SK-N-MC (cell line): ENCODE data around the gene MAP3K2.

Source experiments
- DNase-seq: peaks from one replicate; pipeline ENCODE4 v3.0.0-alpha.2; 2011; ENCODE audit warnings: low read depth, low spot score
- H3K27ac ChIP-seq: fragments of 200-600 bp; sonication (generic); 2 replicates; pipeline ENCODE4 v1.5.1; 2016; ENCODE audit warnings: mixed run types
- H3K36me3 ChIP-seq: fragments of 200-600 bp; sonication (generic); 2 replicates; pipeline ENCODE4 v1.6.1; 2017; ENCODE audit warnings: antibody characterized with exemption, low read length, mixed read lengths; ENCODE audit not compliant: insufficient read depth
- H3K4me3 ChIP-seq: fragments of 200-600 bp; sonication (generic); 2 replicates; pipeline ENCODE4 v1.5.1; 2016
- H3K9ac ChIP-seq: fragments of 200-600 bp; sonication (generic); 2 replicates; pipeline ENCODE4 v1.8.0; 2017; ENCODE audit warnings: mixed run types, mixed read lengths; ENCODE audit not compliant: insufficient read length
- H3K9me3 ChIP-seq: fragments of 200-600 bp; sonication (generic); 2 replicates; pipeline ENCODE4 v1.6.1; 2017; ENCODE audit warnings: low read depth, mild to moderate bottlenecking, antibody characterized with exemption, low read length, moderate library complexity, mixed read lengths
- EZH2 ChIP-seq: fragments of 200-600 bp; sonication (generic); IDR thresholded peaks from one replicate; pipeline ENCODE4 v1.6.1; 2017; ENCODE audit warnings: antibody characterized with exemption
- FOXP2 ChIP-seq: optimal IDR thresholded peaks from 2 replicates; pipeline ENCODE3; 2011; ENCODE audit warnings: mild to moderate bottlenecking, moderate library complexity; ENCODE audit not compliant: insufficient read depth; ENCODE audit errors: extremely low read length, control extremely low read depth
- POLR2AphosphoS5 ChIP-seq: IDR thresholded peaks from 2 replicates; pipeline ENCODE4 v1.6.1; 2012; ENCODE audit warnings: mild to moderate bottlenecking, low read depth, low read length, borderline replicate concordance

MAP3K2 gene

DNA sequence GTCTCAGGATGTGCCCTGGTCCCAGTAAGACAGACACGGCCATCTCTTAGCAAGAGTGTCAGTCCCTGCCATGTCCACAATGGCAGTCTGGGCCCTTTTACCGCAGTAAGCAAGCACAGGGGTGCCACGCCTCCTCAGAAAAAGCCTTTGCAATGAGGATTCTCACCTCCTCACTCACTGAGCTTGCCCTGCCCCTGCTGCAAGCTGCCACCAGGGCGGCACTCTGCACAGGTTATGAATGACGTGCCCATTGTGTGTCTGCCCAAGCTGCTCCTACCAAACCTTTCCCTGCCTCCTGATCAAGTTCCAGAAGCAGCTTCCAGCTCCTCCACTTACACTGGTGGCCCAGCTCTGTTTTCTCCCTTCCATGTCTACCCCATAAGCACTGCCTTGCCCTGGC lies 117.1 kb downstream of the MAP3K2 start:
- no peak for TF ChIP-seq FOXP2
- TF ChIP-seq EZH2, result no peak
- TF ChIP-seq POLR2AphosphoS5, result no peak
- no peaks in the 10 kb centered on the region for H3K9me3 ChIP-seq
- H3K36me3 ChIP-seq, result peaks cover 79% of the 10 kb centered on the region
- no peak overlapping the region for H3K9ac ChIP-seq
- no peak overlapping the region for H3K4me3 ChIP-seq
- no peak for DNase-seq
- H3K27ac ChIP-seq, result no peak overlapping the region

DNA sequence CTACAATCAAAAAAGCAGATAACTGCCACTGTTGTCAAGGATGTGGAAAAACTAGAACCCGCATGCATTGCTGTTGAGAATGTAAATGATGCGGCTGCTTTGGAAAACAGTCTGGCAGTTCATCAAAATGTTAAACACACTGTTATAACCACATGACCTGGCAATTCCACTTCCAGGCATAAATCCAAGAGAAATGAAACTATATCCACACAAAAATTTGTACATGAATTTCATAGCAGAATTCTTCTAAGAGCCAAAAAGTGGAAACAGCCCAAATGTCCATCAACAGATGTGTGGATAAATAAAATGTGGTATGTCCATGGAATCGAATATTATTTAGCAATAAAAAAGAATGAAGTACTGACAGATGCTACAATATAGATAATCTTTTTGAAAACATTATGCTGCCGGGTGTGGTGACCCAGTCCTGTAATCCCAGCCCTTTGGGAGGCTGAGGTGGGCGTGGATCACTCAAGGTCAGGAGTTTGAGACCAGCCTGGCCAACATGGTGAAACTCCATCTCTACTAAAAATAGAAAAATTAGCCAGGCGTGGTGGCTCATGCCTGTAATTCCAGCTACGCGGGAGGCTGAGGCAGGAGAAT lies 125.9 kb downstream of the MAP3K2 start:
- Histone ChIP-seq H3K9me3 (no peaks in the 10 kb centered on the region), H3K27ac (no peak overlapping the region), H3K36me3 (peaks cover 47% of the 10 kb centered on the region), H3K9ac (no peak overlapping the region), H3K4me3 (no peak overlapping the region)
- DNase-seq, result no peak
- TF ChIP-seq EZH2, result no peak
- TF ChIP-seq FOXP2, result no peak
- no peak for TF ChIP-seq POLR2AphosphoS5

DNA sequence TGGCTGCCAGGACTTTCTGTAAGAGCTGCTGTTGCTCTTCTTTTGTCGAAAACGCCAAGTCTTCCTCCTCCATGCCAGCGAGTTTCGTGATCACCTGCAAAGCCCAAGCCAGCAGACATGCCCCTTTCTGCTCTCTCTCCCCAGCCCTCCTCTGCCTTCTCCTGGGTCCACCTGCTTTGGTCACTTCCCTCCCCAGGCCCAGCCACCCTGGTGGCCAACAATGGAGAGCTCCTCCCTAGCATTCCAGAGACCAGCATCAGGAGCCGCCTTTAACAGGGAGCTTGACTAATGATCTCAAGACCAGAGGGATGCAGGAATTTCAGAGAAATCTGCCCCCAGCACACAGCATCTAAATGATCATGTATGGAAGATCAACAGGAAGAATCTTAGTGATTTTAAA lies 128.4 kb downstream of the MAP3K2 start:
- peaks cover 49% of the 10 kb centered on the region for H3K36me3 ChIP-seq
- H3K4me3 ChIP-seq, result no peak overlapping the region
- no peaks in the 10 kb centered on the region for H3K9me3 ChIP-seq
- no peak overlapping the region for H3K27ac ChIP-seq
- no peak overlapping the region for H3K9ac ChIP-seq
- no peak for DNase-seq
- TF ChIP-seq FOXP2, result no peak
- TF ChIP-seq POLR2AphosphoS5, result no peak
- no peak for TF ChIP-seq EZH2

DNA sequence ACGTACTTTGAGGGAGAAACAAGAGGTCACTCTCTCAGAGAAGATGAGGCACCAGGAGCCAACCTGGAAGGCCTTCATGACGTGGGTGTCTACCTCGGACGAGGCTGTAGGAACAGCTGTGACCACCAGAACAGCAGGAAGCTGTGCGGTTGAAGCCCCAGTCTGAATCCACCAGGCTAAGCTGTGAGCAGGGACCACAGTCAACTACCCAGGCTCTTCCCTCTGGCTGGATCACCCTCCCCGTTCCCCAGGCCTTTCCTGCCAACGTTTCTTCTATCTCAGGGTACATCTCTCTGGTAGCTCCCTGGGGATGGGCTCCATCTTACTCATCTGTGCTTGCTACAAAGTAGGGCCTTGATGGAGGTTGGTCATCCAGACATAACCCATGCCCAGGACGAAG lies 130.9 kb downstream of the MAP3K2 start:
- Histone ChIP-seq H3K27ac (no peak overlapping the region), H3K9ac (no peak overlapping the region), H3K36me3 (peaks cover 48% of the 10 kb centered on the region), H3K4me3 (no peak overlapping the region), H3K9me3 (no peaks in the 10 kb centered on the region)
- no peak for DNase-seq
- TF ChIP-seq POLR2AphosphoS5 (no peak), FOXP2 (no peak), EZH2 (no peak)

DNA sequence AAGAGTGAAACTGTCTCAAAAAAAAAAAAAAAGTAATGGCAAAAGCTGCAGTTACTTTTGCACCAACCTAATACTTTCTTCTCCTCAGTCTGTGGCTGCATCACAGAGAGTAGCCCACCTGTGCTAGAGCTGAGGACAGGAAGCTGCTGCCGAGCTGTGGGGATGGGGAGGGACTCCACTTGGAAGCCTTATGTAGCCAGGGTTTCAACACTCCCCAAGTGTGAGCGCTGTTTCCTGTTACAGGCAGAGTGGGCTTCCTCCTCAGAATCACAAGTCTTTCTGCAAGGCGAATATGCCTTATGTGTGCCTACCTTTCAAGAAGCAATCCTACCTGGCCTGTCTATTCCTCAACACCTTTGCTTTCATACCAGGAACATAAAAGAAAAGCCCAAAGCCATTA lies 131.4 kb downstream of the MAP3K2 start:
- H3K27ac ChIP-seq, result no peak overlapping the region
- TF ChIP-seq EZH2 (no peak), POLR2AphosphoS5 (no peak), FOXP2 (no peak)
- H3K9me3 ChIP-seq, result no peaks in the 10 kb centered on the region
- H3K9ac ChIP-seq, result no peak overlapping the region
- H3K36me3 ChIP-seq, result peaks cover 48% of the 10 kb centered on the region
- no peak for DNase-seq
- H3K4me3 ChIP-seq, result no peak overlapping the region

DNA sequence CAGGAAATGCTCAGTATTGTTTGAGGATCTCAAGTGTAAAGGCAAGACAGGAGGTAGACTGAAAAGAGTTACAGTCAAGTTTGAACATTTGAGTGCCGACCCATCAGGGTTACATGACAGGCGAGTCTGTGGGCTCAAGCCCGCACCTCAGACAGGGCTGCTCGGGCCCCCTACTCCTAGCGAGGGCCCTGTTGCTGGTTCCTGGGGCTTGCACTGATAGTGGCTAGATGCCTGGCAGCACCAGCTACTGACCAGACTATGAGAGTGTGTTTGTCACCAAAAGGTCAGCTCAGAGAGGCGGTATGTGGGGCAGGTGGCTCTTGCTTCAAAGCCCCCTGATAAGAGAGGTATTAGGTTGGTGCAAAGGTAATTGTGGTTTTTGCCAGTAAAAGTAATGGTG lies 132.1 kb downstream of the MAP3K2 start:
- H3K36me3 ChIP-seq, result peaks cover 42% of the 10 kb centered on the region
- no peak overlapping the region for H3K4me3 ChIP-seq
- no peaks in the 10 kb centered on the region for H3K9me3 ChIP-seq
- H3K9ac ChIP-seq, result no peak overlapping the region
- DNase-seq, result no peak
- TF ChIP-seq EZH2 (no peak), FOXP2 (no peak), POLR2AphosphoS5 (no peak)
- no peak overlapping the region for H3K27ac ChIP-seq

DNA sequence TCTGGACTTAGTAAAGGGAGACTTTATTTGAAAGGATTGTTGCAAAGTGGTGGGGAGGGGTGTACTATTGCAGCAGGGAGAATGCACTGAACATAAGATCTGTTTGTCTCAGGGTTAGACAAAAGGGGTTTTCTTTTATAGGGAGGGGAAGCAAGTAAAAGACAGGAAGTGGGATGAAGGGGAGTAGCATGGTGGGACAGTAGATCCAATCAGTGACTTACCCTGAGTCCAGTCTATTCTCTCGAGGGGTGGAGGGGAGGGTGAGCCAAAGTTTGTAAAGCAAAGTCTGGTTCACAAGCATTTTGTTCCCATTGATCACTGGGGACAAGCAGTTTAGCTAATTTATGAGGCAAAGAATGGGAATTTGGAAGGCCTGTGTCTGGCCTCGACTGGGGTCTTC lies 132.6 kb downstream of the MAP3K2 start:
- H3K4me3 ChIP-seq, result no peak overlapping the region
- no peaks in the 10 kb centered on the region for H3K9me3 ChIP-seq
- TF ChIP-seq POLR2AphosphoS5 (no peak), EZH2 (no peak), FOXP2 (no peak)
- H3K27ac ChIP-seq, result no peak overlapping the region
- DNase-seq, result no peak
- peaks cover 36% of the 10 kb centered on the region for H3K36me3 ChIP-seq
- no peak overlapping the region for H3K9ac ChIP-seq

DNA sequence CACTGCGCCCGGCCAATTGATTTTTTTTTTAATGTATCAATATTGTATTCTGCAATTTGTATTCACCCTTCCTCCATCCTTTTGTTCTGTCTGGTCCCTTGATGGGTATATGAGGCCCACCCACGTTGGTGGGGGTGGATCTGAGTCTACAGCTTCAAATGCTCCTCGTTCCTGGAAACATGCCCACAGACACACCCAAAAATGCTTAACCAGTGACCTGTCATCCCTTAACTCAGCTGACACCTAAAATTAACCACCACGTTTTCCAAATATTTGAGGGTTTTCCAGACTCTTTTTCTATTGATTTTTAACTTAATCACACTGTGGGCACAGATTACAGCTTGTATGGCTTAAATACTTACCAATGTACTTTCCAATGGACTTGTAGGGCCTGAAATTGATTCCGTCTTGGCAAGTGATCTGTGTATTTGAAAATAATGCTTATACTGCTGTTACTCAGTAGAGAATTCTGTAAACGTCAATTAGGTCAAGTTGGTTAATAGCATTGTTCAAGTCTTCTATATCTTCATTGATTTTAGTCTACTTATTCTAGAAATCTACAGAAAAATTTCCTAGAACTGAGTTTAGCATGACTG lies 133.3 kb downstream of the MAP3K2 start:
- TF ChIP-seq FOXP2 (no peak), POLR2AphosphoS5 (no peak), EZH2 (no peak)
- no peak overlapping the region for H3K27ac ChIP-seq
- DNase-seq, result no peak

More for the DNA sequence above, 133.3 kb downstream of the MAP3K2 start:
- Histone ChIP-seq H3K9me3 (no peaks in the 10 kb centered on the region), H3K9ac (no peak overlapping the region), H3K36me3 (peaks cover 30% of the 10 kb centered on the region), H3K4me3 (no peak overlapping the region)
